ENCODE results near the gene PAPPA2.
"Not testable (repeated sequence)": the region's sequence is repeated elsewhere in the genome, so short reads cannot be mapped to it uniquely, and the experiment has no call there.

PAPPA2 gene

DNA sequence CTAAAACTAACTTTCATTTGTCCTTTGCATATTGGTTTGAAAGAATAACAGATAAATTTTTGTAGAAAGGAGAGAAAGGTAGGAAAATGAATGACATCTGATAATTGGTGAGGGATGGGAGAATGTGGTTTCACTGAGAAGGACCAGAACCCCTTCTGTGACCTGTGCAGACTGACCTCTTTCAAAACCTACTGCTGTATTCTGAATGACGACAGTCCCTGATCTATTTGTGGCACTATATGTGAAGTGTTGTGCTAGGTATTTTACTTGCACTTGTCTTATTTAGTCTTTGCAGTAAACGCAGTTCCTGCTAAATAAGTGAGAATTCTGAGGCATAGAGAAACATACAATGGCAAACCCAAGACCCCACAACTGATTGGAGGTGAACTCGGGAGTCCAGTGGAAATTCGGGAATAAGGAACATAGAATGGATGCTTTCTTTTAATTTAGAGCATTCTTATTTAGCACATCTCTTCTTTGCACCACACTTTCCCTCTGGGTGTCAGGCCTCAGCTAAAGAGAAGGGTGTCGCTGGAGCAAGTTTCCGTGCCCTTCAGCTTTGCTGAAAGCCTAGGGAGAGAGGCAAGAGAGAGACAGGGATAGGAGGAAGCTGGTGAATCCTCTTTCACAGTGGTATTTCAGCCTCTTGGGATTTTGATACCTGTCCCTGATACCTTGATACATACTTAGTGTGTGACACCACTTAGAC lies 230.2 kb downstream of the PAPPA2 start:
- DNase-seq (ENCODE audit: low read depth in 2 of 2), result no peak

DNA sequence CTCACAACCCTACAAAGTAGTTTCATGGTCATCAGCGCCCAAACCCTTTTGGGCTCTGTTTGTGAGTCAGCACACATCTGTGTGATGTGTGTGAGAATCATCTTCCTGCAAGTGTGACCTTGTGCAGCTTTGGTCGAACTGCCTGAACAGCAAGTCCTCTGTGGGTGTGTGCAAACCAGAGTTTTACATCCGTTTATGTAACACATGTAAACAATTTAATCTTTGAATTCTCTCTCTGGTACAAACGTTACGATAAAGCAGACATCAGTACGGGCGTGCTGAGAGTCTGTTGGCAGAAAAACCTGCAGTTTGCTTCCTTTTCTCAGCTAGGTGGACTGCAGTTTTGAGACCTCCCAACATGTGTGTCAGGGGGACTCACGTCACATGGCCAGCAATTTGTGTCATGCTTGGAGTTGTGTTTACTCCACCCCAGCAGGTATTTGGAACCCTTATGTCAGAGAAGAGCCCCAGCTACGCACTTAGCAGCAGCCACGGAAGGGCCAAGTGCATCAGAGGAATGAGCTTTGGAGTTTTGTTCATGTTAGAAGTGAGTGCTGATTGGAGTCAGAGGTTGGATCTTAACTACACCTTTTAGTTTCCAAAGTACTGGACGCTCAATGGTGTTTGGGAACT lies 230.8 kb downstream of the PAPPA2 start:
- DNase-seq (ENCODE audit: low read depth in 2 of 2), result no peak

DNA sequence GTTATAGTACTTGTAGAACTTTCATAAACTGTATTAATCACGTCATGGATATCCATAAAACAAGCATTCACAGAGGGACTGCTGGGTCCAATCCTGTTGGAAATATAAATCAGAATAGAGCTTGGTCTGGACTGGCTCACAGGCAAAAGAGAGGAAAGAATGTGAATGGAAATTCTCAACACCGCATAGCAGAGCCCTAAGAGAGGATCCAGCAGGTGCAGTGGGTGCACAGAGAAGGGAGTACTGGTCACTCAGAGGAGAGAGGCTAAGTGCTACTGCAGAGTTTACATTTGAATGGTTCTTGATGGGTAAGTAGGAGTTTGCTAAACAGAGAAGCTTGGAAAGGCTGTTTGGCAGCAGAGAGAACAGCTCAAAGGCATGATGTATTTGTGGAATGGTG lies 231.7 kb downstream of the PAPPA2 start:
- no peak for DNase-seq (ENCODE audit: low read depth in 2 of 2)

DNA sequence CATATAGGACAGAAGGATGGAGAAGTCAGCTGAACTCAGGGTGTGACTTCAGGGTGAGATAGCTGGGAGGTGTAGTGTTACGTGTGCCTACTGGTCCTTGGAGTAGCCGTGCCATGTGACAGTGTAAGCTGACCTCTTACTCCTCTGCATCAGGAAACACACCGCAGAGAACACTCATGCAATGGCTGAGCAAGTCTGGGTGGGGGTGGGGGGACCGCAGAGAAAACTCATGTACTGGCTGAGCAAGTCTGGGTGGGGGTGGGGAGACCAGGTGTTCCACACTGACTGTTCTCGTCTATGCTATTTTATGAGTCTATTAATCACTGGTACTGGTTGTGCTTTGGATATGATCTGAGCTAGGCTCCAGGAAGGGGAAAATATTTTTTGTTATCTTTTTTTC lies 233.1 kb downstream of the PAPPA2 start:
- DNase-seq (ENCODE audit: low read depth in 2 of 2), result no peak

DNA sequence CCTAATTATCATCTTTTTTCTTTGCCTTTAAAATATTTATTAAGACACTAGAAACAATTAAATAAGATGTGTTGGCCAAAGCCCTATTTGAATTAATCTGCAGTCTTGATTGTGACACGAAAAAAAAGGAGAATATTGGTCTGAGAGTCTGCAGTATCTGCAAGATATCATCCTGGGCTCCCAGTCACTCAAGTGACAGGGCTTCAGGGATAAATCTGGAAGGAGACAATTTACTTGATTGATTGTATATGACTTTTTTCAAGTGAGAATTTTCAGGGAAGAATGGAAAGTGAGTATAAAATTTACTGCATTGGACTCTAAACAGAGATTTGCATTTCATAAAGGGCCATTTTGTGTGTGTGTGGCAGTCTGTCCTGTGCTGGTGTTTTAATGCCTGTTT lies 233.7 kb downstream of the PAPPA2 start:
- no peak for DNase-seq (ENCODE audit: low read depth in 2 of 2)

DNA sequence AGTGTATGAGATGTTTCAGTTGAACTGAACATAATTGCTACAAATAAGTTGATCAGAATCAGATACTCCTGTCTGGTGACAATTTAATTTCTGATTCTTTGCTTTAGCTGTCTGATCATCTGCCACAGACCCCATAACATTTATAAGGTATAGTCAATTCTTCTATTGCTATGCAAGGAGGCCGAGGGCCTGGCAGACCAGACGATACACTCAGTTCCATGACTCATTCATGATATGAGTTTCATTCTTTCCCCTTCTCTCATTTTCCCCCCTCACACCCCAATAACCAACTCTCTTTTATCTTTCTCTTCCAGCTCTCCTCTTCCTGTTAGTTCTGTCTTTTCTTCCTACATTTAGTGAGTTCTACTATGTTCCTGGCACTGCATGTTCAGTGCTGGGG lies 236.8 kb downstream of the PAPPA2 start:
- no peak for DNase-seq (ENCODE audit: low read depth in 2 of 2)

DNA sequence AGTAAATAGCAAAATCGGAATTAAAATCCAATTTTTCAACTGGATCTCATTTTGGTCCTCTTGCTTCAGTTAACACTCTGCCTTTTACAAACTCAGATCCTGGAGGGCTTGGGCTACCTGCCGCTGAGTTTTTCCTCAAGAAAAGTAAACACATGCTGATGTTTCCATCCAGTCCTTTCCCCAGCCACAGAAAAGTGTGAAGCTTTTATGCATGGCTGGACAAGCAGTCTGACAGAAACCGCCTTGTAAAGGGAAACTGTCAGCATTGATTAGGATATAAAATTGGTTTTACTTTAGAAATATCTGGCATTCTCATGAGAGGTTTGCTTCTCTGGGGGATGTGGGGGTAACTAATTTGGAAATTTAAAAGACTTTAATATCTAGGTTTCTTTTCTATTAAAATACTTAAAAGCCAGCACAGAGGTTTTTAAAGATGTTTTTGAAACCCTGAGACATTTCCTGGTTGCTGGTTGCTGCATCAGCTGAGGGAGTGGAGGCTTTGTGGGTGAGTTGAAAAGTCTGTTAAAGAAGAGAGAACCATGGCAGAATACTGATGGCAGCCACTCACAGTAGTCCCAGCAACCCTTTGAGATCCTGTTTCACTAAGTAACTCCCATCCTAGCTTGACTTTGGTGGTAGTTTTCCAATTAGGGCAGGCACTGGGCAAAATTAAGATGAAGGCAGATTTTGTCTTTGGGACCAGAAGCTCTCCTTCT lies 238.3 kb downstream of the PAPPA2 start:
- DNase-seq (ENCODE audit: low read depth in 2 of 2), result no peak

DNA sequence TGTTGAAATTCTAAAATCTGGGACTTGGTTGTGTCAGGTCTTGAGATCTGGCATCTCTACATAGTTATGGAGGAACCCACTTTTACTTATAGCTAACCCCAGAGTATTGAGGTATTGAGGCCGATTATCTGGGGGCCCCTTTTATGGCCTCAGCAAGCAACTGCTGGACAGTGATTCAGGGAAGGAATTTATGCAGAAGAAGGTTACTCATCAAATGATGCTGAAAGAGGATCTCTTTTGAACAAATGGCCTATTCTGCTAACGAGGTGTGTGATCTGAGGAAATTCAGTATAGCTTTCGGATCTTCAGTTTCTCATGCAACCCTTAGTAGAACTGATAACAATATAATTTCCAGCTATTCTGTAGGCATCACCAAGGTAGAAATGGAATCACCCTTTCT lies 239.9 kb downstream of the PAPPA2 start:
- no peak for DNase-seq (ENCODE audit: low read depth in 2 of 2)

DNA sequence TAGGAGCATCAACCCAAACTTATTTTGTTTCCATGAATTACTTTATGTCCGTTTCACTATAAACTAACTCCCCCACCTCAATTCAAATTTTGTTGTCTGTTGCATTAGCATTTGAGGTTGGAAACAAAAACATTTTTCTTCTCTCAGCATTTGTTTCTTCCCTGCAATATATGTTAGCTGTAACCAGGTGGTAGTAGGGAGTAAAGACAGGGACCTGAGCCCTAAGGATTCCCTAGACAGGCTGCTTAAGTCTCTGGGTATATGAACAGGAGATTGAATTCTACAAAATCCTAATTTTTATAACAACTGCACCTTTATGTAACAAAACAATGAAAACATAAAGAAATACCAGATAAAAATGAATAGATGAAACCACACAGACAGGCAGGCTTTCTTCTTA lies 242.6 kb downstream of the PAPPA2 start:
- no peak for DNase-seq (ENCODE audit: low read depth in 2 of 2)

DNA sequence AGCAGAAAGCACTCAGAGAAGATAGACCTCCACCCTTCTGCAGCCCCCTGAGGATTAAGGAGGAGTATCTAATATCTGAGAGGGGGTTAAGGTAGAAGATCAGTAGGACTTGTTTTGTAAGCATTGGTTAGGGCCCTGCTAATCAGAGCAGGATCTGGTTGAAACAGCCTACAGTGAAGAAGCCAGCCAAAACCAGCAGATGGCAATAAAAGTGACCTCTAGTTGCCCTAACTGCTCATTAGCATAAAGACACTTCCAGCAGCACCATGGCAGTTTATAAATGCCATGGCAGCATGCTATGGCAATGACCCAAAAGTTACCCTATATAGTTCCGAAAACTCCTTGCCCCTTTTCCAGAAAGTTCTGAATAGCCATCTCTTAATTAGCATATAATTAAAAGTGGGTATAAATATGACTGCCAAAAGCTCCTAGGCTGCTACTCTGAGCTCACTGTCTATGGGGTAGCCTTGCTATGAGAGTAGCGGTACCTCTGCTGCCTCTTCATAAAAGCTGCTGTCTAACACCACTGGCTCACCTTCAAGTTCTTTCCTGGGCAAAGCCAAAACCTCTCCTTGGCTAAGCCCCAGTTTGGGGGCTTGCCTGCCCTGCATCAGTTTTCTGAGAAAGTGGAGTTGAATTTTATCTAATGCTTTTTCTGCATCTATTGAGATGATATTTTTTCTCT lies 254.2 kb downstream of the PAPPA2 start:
- no peak for DNase-seq (ENCODE audit: low read depth in 2 of 2)

DNA sequence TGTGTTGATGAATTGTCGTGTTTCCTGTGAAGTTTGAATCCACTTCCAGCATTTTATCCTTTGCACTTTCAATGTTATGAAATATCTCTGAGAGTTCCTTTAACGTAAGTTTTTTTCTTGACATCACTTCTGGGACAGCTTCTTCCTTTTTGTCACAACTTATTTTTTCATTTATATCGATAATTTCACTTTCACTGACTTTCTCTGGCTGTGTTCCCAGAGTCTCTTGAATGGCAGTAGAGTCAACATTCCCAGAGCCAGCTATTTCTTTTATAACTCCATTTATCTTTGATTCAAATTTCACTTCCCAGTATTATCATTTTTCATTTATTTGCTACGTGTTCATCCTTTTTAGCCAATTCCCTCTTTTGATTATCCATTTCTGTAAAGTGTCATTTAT lies 256.5 kb downstream of the PAPPA2 start:
- DNase-seq (ENCODE audit: low read depth in 2 of 2), result no peak

DNA sequence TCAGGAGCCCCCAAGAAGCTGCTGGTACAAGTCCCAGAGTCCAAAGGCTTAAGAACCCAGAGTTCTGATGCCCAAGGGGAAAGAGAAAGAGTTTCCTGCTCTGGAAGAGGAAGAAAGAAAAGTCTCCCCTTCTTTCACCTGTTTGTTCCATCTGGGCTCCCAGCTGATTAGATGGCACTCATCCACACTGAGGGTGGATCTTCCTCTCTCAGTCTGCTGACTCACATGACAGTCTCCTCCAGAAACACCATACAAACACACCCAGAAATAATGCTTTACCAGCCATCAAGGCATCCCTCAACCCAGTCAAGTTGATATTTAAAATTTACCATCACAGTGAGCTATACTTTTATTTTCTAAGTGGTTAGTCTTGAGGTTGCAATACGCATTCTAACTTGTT lies 257.9 kb downstream of the PAPPA2 start:
- no peak for DNase-seq (ENCODE audit: low read depth in 2 of 2)

DNA sequence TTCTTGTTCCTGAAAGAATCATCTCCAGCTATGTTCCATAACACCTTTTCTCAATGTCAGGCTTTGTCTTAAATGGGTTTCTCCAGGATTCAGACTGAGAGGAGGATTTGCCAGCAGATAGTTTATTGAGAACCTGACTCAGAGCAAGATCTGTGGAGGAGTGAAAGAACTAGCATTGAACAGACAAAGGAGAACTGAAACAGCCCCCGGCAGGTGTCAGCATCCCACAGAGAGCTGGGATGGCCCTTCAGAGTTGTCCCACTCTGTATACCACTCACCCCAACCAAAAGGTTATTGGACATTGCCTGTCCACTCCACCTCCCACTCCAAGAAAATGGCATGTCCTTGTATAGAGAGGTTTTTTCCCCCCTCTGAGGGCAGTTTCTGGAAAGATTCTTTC lies 270.7 kb downstream of the PAPPA2 start:
- no peak for DNase-seq (ENCODE audit: low read depth in 2 of 2)

DNA sequence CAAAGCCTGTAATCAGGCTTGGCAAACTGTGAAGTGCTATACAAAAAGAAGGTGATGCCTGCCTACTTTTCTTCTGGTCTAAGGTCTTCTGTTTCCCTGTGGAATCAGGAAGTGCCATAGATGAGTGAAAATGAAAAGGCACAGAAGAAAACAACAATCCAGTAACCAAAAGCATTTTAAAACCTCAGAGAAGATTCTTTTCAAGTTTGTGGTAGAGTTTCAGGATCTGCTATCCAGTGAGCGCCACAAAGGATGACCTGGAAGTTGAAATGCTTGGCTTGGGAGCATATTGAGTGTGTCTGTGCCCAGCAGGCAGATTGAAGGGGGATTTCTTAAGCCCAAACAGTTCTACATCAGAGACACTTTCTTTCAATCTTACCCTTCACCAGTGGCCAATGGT lies 272.2 kb downstream of the PAPPA2 start:
- no peak for DNase-seq (ENCODE audit: low read depth in 2 of 2)

DNA sequence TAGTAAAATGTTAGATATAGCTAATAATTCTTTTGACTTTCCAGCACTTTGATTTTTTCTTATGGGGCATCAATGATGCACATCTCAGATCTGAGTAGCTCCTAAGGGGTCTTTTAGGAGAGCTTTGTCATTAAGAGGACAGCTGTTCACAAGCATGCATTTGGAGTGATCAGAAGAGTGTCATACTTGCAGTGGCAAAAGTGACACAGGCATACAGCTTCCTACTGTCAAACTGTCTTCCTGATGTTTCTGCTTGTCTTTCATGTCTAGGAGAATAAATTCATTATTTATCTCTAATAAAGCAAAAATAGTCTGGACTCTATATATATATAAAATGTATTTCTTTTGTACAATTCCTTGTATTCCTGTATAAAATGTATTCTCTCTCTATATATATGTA lies 273.0 kb downstream of the PAPPA2 start:
- no peak for DNase-seq (ENCODE audit: low read depth in 2 of 2)

DNA sequence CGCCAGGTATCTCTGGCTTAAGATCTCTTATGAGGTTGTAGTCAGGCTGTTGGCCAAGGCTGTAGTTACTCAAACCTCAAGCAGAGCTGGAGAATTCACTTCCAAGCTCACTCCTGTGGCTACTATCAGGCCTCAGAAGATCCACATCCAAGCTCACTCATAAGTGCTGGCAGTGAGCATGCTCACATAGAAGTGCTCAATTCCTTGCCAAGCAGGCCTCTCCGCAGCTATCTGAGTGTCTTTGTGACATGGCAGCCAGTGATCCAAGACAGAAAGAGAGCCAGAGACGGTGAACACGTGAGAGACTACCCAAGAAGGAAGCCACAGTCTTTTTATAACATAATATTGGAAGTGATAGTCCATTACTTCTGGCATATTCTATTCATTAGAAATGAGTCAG lies 278.2 kb downstream of the PAPPA2 start:
- DNase-seq (ENCODE audit: low read depth in 2 of 2), result no peak

DNA sequence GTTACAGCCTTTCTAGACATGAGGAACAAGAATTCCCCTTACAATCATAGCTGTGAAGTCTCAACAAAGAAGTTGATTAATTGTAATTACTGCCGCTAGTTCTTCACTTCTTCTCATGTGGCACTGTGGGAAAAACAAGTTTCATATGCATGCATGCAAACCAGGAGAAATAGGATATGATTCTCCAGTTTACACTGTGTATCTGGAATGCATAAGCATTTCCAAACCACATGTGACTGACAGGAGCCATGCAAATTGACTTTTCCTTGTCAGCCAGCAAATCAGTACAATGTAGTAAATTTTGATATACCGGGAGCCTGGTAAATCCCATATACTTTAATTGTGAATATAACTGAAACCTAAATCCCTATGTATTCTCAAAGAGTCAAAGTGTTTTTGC lies 279.3 kb downstream of the PAPPA2 start:
- no peak for DNase-seq (ENCODE audit: low read depth in 2 of 2)

DNA sequence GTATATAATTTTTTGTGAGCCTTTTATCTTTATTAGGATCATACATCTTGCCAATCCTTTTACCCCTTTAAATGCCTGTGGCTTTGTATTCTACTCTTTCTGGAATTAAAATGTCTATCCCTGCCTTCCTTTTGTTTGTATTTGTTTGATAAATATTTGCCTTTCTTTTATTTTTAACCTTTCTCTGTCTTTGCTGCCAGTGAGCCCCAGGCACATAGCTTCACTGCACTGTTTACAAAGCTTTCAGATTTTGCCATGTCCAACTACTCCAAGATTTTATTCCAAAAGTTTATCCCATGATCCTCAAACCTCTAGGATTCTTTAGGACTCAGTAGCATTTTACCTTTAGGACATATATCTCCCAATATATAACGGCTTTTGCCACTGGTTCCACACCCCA lies 281.2 kb downstream of the PAPPA2 start:
- no peak for DNase-seq (ENCODE audit: low read depth in 2 of 2)

DNA sequence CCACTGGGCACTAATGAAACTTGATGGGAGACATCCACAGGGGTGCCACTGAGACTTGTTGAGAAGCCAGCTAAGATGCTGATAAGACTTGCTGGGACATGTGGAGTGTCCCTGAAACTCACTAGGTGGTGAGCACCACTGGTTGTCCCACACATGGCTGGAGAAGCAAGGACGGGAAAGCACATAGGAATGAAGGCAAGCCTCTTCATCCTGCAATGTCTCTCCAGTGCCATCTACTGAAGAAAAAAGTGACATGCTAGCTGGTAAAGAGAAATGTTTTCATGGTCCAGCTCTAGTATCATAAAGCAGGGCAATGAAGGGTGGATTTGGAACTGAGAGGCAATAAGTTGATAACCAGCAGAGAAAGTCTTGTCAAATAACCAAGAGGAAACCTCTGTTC lies 283.0 kb downstream of the PAPPA2 start:
- no peak for DNase-seq (ENCODE audit: low read depth in 2 of 2)

DNA sequence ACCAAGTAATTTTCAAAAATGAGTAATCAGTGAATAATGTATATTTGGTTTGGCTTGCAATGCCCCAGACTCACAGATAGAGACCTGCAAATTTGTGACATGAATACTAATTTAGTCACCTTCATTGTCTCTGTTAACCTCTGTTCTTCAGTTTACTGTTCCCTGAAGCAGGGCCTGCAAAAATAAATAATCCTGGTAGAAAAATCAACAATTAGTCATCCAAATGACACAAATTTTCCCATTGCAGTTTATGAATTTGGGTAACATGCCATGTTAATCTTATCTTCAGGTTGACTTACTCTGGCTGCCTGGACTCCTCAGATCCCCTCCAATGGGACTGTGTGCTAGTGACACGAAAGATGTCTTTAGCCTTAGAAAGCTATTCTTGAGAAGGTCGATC lies 289.5 kb downstream of the PAPPA2 start:
- no peak for DNase-seq (ENCODE audit: low read depth in 2 of 2)

DNA sequence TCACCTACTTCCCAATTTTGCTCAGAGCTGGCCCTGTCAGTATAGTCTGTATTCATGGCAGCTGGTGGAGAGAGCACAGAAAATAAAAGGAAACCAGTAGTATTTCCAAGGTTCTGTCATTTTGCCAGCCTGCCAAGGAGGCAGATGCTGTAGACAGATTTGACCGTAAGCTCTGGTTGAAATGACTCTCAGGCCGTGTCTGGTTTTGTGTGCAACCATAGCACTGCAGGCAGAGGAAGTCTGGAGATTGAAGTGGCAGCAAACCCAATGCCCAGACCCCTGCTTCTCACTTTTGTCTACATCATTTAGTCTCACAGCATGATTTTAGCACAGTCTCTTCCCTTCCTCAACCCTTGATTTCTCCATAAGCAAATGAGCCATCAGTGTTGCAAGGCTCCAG lies 291.7 kb downstream of the PAPPA2 start:
- no peak for DNase-seq (ENCODE audit: low read depth in 2 of 2)

DNA sequence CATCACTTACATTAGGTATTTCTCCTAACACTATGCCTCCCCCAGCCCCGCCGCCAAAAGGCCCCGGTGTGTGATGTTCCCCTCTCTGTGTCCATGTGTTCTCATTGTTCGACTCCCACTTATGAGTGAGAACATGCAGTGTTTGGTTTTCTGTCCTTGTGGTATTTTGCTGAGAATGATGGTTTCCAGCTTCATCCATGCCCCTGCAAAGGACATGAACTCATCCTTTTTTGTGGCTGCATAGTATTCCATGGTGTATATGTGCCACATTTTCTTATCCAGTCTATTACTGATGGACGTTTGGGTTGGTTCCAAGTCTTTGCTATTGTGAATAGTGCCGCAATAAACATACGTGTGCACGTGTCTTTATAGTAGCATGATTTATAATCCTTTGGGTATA lies 293.8 kb downstream of the PAPPA2 start:
- DNase-seq (ENCODE audit: low read depth in 2 of 2), result not testable (repeated sequence)

DNA sequence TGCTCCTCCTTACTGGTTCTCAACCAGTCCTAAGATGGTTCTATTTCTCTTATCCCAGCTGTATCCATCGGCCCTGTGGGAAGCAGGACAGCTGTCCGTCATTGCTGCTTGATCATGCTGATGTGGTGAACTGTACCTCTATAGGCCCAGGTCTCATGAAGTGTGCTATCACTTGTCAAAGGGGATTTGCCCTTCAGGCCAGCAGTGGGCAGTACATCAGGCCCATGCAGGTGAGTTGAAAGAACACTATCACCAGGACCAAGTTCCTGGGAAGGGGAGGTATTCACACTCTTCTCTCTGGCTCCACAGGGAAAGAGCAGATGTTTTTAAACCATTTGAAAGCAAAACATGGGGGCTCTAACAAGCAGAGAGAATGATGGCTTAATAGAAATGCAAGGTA lies 302.6 kb downstream of the PAPPA2 start:
- no peak for DNase-seq (ENCODE audit: low read depth in 2 of 2)

Data from stimulated activated CD4-positive, alpha-beta T cell treated with anti-CD3 and anti-CD28 coated beads, Interleukin-1b, Interleukin-23, amount 100 ng/mL, for 1 hour (primary cell).